Endothelial cell of umbilical vein (primary cell): ENCODE results near the gene GPR158. TPM values are rescaled to one million over a fixed set of nuclear protein-coding genes. Genes with fewer than 3 reads are reported as not detected.

Experiments
- BruUV-seq: library from RNA; stranded (reverse); fragments of 400-500 nt; replicated peaks from 2 replicates; lab custom pipeline; 2021; lab: Mats Ljungman, UMichigan
- CTCF ChIA-PET: fragments of 300-600, 350-600 bp; sonication (Branson Sonifier 250); formaldehyde crosslinking; loops from one replicate; lab custom pipeline; 2021; ENCODE audit warnings: antibody characterized with exemption, inconsistent platforms; lab: Charles Lee
- POLR2A ChIA-PET: fragments of 300-600, 350-600 bp; sonication (Branson Sonifier 250); formaldehyde crosslinking; loops from one replicate; lab custom pipeline; 2021; ENCODE audit warnings: antibody characterized with exemption, inconsistent platforms; lab: Charles Lee
- DNase-seq: peaks from one replicate; pipeline ENCODE4 v3.0.0-alpha.2; 2011; ENCODE audit warnings: low read depth, low spot score
- FAIRE-seq: peaks from 2 replicates; lab custom pipeline; 2011; peaks lifted over from hg19 to GRCh38; lab: Jason Lieb, UNC
- H2AFZ ChIP-seq: 2 replicates; pipeline ENCODE4 v1.6.0; 2012; ENCODE audit warnings: low read depth, low read length, control low read depth, inconsistent platforms
- H3K27ac ChIP-seq: 2 replicates; pipeline ENCODE4 v1.5.1; 2011; ENCODE audit warnings: low read depth, mild to moderate bottlenecking, control low read depth, low read length, moderate library complexity; ENCODE audit not compliant: insufficient read depth
- H3K27me3 ChIP-seq, 2 experiments: 2 replicates each; pipeline versions ENCODE4 v1.6.0 to v1.6.1; 2011; ENCODE audit warnings: low read length in 2 of 2, mixed read lengths in 1 of 2; ENCODE audit not compliant: control insufficient read depth in 2 of 2, insufficient read depth in 2 of 2
- H3K36me3 ChIP-seq, 2 experiments: 2 replicates in 1 of 2; 3 replicates in 1 of 2; pipeline ENCODE4 v1.5.1; 2011; ENCODE audit warnings: low read length in 2 of 2, mild to moderate bottlenecking in 1 of 2, moderate library complexity in 1 of 2; ENCODE audit not compliant: control insufficient read depth in 2 of 2, insufficient read depth in 2 of 2; ENCODE audit errors: extremely low read depth in 1 of 2
- H3K4me1 ChIP-seq: 3 replicates; pipeline ENCODE4 v1.5.1; 2011; ENCODE audit warnings: mild to moderate bottlenecking, low read length; ENCODE audit not compliant: control insufficient read depth, insufficient read depth; ENCODE audit errors: extremely low read depth
- H3K4me2 ChIP-seq: 2 replicates; pipeline ENCODE4 v1.6.1; 2011; ENCODE audit warnings: low read length, control low read depth, mixed read lengths; ENCODE audit not compliant: insufficient read depth
- H3K4me3 ChIP-seq, 3 experiments: fragments of 200-600 bp in 1 of 3; sonication (generic), shearing (Covaris generic) in 1 of 3; replicated peaks in 1 of 3; 2 replicates each; pipeline ENCODE4 v1.5.1; 2011 to 2016; ENCODE audit warnings: control low read depth in 3 of 3, low read length in 3 of 3, mild to moderate bottlenecking in 2 of 3, inconsistent platforms in 1 of 3, low read depth in 1 of 3, moderate library complexity in 1 of 3; ENCODE audit not compliant: insufficient read depth in 1 of 3
- H3K79me2 ChIP-seq: 2 replicates; pipeline ENCODE4 v1.6.0; 2012; ENCODE audit warnings: low read length, inconsistent platforms; ENCODE audit not compliant: control insufficient read depth, insufficient read depth
- H3K9ac ChIP-seq: replicated peaks from 2 replicates; pipeline ENCODE3; 2011; ENCODE audit warnings: low read length, control low read depth; ENCODE audit not compliant: insufficient read depth; ENCODE audit errors: extremely low read depth
- H3K9me1 ChIP-seq: replicated peaks from 3 replicates; pipeline ENCODE4 v1.6.0; 2011; ENCODE audit warnings: mild to moderate bottlenecking, low read length; ENCODE audit not compliant: control insufficient read depth, insufficient read depth; ENCODE audit errors: extremely low read depth
- H3K9me3 ChIP-seq: replicated peaks from 2 replicates; pipeline ENCODE4 v1.5.1; 2012; ENCODE audit warnings: low read length, inconsistent platforms; ENCODE audit not compliant: control insufficient read depth, insufficient read depth
- H4K20me1 ChIP-seq: replicated peaks from 2 replicates; pipeline ENCODE3; 2011; ENCODE audit warnings: mild to moderate bottlenecking, low read length; ENCODE audit not compliant: control insufficient read depth, insufficient read depth; ENCODE audit errors: extremely low read depth
- CTCF ChIP-seq, 2 donors: IDR thresholded peaks; 1 replicate in 1 of 2; 2 replicates in 1 of 2; pipeline ENCODE4 v1.5.1; 2011; ENCODE audit warnings: low read length in 2 of 2, mild to moderate bottlenecking in 2 of 2, moderate library complexity in 2 of 2, control low read depth in 1 of 2, inconsistent platforms in 1 of 2, low read depth in 1 of 2; ENCODE audit not compliant: insufficient read depth in 1 of 2; ENCODE audit errors: extremely low read depth in 1 of 2
- EZH2 ChIP-seq: IDR thresholded peaks from 2 replicates; pipeline ENCODE4 v1.6.1; 2012; ENCODE audit warnings: borderline replicate concordance, low read depth, mild to moderate bottlenecking, moderate library complexity, low read length, inconsistent platforms; ENCODE audit not compliant: severe bottlenecking
- FOS ChIP-seq: IDR thresholded peaks from 2 replicates; pipeline ENCODE4 v1.6.1; 2011; ENCODE audit warnings: mild to moderate bottlenecking, low read length, moderate library complexity, borderline replicate concordance; ENCODE audit not compliant: insufficient read depth
- GATA2 ChIP-seq: IDR thresholded peaks from 2 replicates; pipeline ENCODE4 v1.7.0; 2011; ENCODE audit warnings: low read depth, mild to moderate bottlenecking, moderate library complexity, mixed read lengths, low read length; ENCODE audit not compliant: insufficient read length, insufficient read depth
- JUN ChIP-seq: IDR thresholded peaks from 2 replicates; pipeline ENCODE4 v1.6.1; 2011; ENCODE audit warnings: borderline replicate concordance, low read depth; ENCODE audit not compliant: insufficient read length, insufficient read depth
- MAX ChIP-seq: IDR thresholded peaks from 2 replicates; pipeline ENCODE4 v1.6.1; 2011; ENCODE audit not compliant: insufficient read depth, insufficient read length
- MYC ChIP-seq: IDR thresholded peaks from one replicate; pipeline ENCODE4 v1.6.1; 2011; ENCODE audit warnings: mild to moderate bottlenecking, low read depth, low read length
- POLR2A ChIP-seq: IDR thresholded peaks from 2 replicates; pipeline ENCODE4 v1.6.1; 2012; ENCODE audit warnings: low read depth, mild to moderate bottlenecking, control low read depth, low read length
- POLR2AphosphoS5 ChIP-seq: IDR thresholded peaks from 2 replicates; pipeline ENCODE4 v1.6.1; 2012; ENCODE audit warnings: low read depth, mild to moderate bottlenecking, control low read depth, low read length, moderate library complexity; ENCODE audit not compliant: insufficient read depth
- dilution Hi-C: fragments of 300-500 bp; cut with MboI; formaldehyde crosslinking; loops from one replicate; pipeline ENCODE4 v1.15.0; 2019; ENCODE audit warnings: low sequenced_read_pairs; ENCODE audit not compliant: extremely low pct_ligation_motif_present
- intact Hi-C: fragments of 100-400 bp; cut with micrococcal nuclease; formaldehyde crosslinking; loops from one replicate; pipeline ENCODE4 v1.10.0; 2022
- polyA plus RNA-seq, 4 experiments: library from polyadenylated mRNA; depleted of rRNA in 3 of 4; stranded (reverse) in 3 of 4; unstranded in 1 of 4; fragments of >200 nt; gene quantifications; 2 replicates each; pipeline versions ENCODE4 v1.2.1 to v1.2.3, GENCODE V29; 2011 to 2012; ENCODE audit warnings: missing spikeins in 1 of 4
- total RNA-seq: library from RNA; stranded (reverse); gene quantifications from 2 replicates; pipeline ENCODE4 v1.2.3, GENCODE V29; 2021

GPR158 gene
- total and polyA plus RNA-seq, 2 donors (not counting 3 experiments of a cell fraction or from before 2014, with no cell fraction given) = not detected

GRCh38 chr10:25582961-25583360 lies 408.2 kb downstream of the GPR158 start:
- no peaks in the 10 kb centered on the region for H3K9me3 ChIP-seq
- no peaks in the 10 kb centered on the region for H4K20me1 ChIP-seq
- no peak overlapping the region for H3K4me2 ChIP-seq
- H3K4me3 ChIP-seq = no peak overlapping the region
- H3K36me3 ChIP-seq = no peaks in the 10 kb centered on the region
- H3K27me3 ChIP-seq = no peaks in the 10 kb centered on the region
- DNase-seq (no peak), FAIRE-seq (no peak)
- ChIA-PET POLR2A (no interaction called here), CTCF (interaction anchor here (1.4 kb wide), 1 partner anchor 23 kb away, joined by 4 read pairs; no protein-coding TSS in a partner anchor)
- H3K79me2 ChIP-seq = no peaks in the 10 kb centered on the region
- BruUV-seq = no TSS peak
- H3K9me1 ChIP-seq = no peaks in the 10 kb centered on the region
- H2AFZ ChIP-seq = no peak overlapping the region
- H3K4me1 ChIP-seq = no peaks in the 10 kb centered on the region
- no peak overlapping the region for H3K27ac ChIP-seq
- dilution Hi-C loops (no loop called here), intact Hi-C loops (no loop called here)
- TF ChIP-seq MYC (no peak), FOS (no peak), POLR2A (no peak)
- no peak overlapping the region for H3K9ac ChIP-seq

GRCh38 chr10:25600651-25601050 lies 425.9 kb downstream of the GPR158 start:
- intact Hi-C loops = no loop called here

More at GRCh38 chr10:25600651-25601050, 425.9 kb downstream of the GPR158 start:
- no peak for TF ChIP-seq EZH2
- TF ChIP-seq FOS = no peak
- no peak for TF ChIP-seq POLR2A
- no peak for TF ChIP-seq MYC
- TF ChIP-seq POLR2AphosphoS5 = no peak
- TF ChIP-seq GATA2 = no peak
- TF ChIP-seq MAX = no peak
- no peak for TF ChIP-seq CTCF (IDR thresholded peaks at IDR 0.05; ENCODE audit: extremely low read depth in 1 of 2, insufficient read depth in 1 of 2, low read depth in 1 of 2, low read length in 2 of 2)
- TF ChIP-seq JUN = no peak
- Histone ChIP-seq H3K9ac (no peak overlapping the region), H3K27me3 (no peaks in the 10 kb centered on the region), H3K9me3 (no peaks in the 10 kb centered on the region), H3K27ac (no peak overlapping the region), H3K79me2 (no peaks in the 10 kb centered on the region), H3K36me3 (no peaks in the 10 kb centered on the region), H3K4me3 (no peak overlapping the region), H3K4me2 (no peak overlapping the region), H4K20me1 (no peaks in the 10 kb centered on the region), H3K4me1 (no peaks in the 10 kb centered on the region), H2AFZ (no peak overlapping the region), H3K9me1 (no peaks in the 10 kb centered on the region)
- ChIA-PET POLR2A (no interaction called here), CTCF (no interaction called here)
- DNase-seq (no peak), FAIRE-seq (no peak)
- BruUV-seq = no TSS peak
- dilution Hi-C loops = no loop called here
